Breast epithelium (tissue), 4 donors: ENCODE data around the gene OTOP1. TPM values are rescaled to one million over a fixed set of nuclear protein-coding genes. Genes with fewer than 3 reads are reported as not detected.
"Not testable (repeated sequence)": the region's sequence is repeated elsewhere in the genome, so short reads cannot be mapped to it uniquely, and the experiment has no call there.

Source experiments
- DNase-seq, 2 donors: peaks; one replicate each; pipeline ENCODE4 v3.0.0-alpha.2; 2019; ENCODE audit warnings: low spot score in 2 of 2
- H3K27ac ChIP-seq, 2 donors: fragments of 200-600 bp; sonication (generic) in 1 of 2; one replicate each; pipeline ENCODE4 v1.5.1; 2016 to 2019; ENCODE audit warnings: mild to moderate bottlenecking in 1 of 2
- H3K27me3 ChIP-seq, 2 donors: fragments of 200-600 bp; sonication (generic) in 1 of 2; one replicate each; pipeline versions ENCODE4 v1.5.1 to v1.6.0; 2017 to 2019; ENCODE audit warnings: control low read depth in 1 of 2, mild to moderate bottlenecking in 1 of 2
- H3K36me3 ChIP-seq: fragments of 200-600 bp; one replicate; pipeline ENCODE4 v1.5.1; 2019
- H3K4me1 ChIP-seq, 2 donors: fragments of 200-600 bp; sonication (generic); one replicate each; pipeline ENCODE4 v1.5.1; 2016 to 2019; ENCODE audit warnings: control low read depth in 1 of 2
- H3K4me3 ChIP-seq, 3 donors: fragments of 200-600 bp; sonication (generic); 1 replicate in 2 of 3; 2 replicates in 1 of 3; pipeline ENCODE4 v1.5.1; 2016 to 2019; ENCODE audit warnings: mild to moderate bottlenecking in 3 of 3, moderate library complexity in 2 of 3
- H3K9me3 ChIP-seq, 2 donors: fragments of 200-600 bp; sonication (generic) in 1 of 2; one replicate each; pipeline ENCODE4 v1.5.1; 2016 to 2019; ENCODE audit warnings: control low read depth in 1 of 2
- POLR2A ChIP-seq: fragments of 450-650 bp; IDR thresholded peaks from one replicate; pipeline ENCODE4 v1.6.1; 2016; ENCODE audit warnings: antibody characterized with exemption, mild to moderate bottlenecking, moderate library complexity
- POLR2AphosphoS5 ChIP-seq, 3 donors: sonication (generic); formaldehyde crosslinking; IDR thresholded peaks; one replicate each; pipeline ENCODE4 v1.6.1; 2017; ENCODE audit warnings: antibody characterized with exemption in 3 of 3
- intact Hi-C: fragments of 100-400 bp; cut with DNase I; formaldehyde crosslinking; loops from one replicate; pipeline ENCODE4 v1.15.1; 2023; ENCODE audit warnings: low total_unique reads
- total RNA-seq, 3 donors: library from RNA; depleted of rRNA; stranded (reverse); fragments of >200 nt; gene quantifications; one replicate each; pipeline ENCODE4 v1.1.0, GENCODE V29; 2016
- TF ChIP-seq, protein P1 (sequence below), 3 donors: fragments of 450-650 bp; IDR thresholded peaks; one replicate each; pipeline ENCODE4 v1.5.1; 2016 to 2017; ENCODE audit warnings: antibody characterized with exemption in 3 of 3, mild to moderate bottlenecking in 3 of 3, moderate library complexity in 3 of 3

Gene OTOP1
- total RNA-seq, 3 donors from 2014 or later: not detected

DNA sequence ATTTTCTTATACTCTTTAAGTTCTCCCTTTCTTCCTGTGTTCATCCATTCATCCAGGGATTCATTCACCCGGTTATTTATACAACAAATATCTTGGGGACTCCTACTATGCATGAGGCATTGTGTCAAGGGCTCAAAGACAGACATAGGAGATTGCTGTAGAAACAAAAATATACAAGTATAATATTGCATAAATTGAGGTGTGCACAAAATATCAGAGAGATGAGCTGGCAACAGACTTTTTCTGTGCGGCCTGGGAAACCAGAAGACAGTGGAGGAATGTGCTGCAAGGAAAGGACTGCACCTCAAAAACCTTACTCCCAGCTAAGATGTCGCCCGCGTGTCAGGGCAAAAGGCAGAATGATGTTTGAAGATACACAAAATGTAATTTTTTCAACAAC is 9.6 kb downstream of the OTOP1 start:
- Histone ChIP-seq H3K27ac (no peak overlapping the region), H3K36me3 (no peaks in the 10 kb centered on the region), H3K9me3 (no peaks in the 10 kb centered on the region), H3K4me3 (no peak overlapping the region), H3K4me1 (no peaks in the 10 kb centered on the region), H3K27me3 (no peaks in the 10 kb centered on the region)
- intact Hi-C loops: loop anchor here (5.0 kb wide), 1 partner anchor 1830 kb away; no protein-coding TSS in a partner anchor
- no peak for DNase-seq
- TF ChIP-seq POLR2A (no peak), POLR2AphosphoS5 (IDR thresholded peaks at IDR 0.05) (no peak)
- TF ChIP-seq, protein P1, sequence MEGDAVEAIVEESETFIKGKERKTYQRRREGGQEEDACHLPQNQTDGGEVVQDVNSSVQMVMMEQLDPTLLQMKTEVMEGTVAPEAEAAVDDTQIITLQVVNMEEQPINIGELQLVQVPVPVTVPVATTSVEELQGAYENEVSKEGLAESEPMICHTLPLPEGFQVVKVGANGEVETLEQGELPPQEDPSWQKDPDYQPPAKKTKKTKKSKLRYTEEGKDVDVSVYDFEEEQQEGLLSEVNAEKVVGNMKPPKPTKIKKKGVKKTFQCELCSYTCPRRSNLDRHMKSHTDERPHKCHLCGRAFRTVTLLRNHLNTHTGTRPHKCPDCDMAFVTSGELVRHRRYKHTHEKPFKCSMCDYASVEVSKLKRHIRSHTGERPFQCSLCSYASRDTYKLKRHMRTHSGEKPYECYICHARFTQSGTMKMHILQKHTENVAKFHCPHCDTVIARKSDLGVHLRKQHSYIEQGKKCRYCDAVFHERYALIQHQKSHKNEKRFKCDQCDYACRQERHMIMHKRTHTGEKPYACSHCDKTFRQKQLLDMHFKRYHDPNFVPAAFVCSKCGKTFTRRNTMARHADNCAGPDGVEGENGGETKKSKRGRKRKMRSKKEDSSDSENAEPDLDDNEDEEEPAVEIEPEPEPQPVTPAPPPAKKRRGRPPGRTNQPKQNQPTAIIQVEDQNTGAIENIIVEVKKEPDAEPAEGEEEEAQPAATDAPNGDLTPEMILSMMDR (IDR thresholded peaks at IDR 0.05): no peak

DNA sequence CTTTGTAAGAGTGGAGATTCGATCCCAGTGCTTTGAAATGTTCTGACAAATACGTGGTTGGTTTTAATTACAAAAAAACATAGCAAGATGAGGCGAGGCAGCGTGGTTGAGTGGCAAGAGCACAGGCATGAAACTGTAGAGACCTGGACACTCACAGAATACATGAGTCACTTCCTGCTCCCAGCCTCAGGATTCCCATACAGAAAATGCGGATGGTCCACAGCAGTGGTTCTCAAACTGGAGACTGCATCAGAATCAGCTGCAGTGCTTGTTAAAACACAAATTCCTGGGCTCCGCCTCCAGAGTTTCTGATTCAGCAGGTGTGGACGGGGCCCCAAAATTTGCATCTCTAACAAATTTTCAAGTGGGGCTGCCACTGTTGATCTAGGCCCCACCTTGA is 10.1 kb downstream of the OTOP1 start:
- Histone ChIP-seq H3K4me3 (no peak overlapping the region), H3K36me3 (no peaks in the 10 kb centered on the region), H3K27me3 (no peaks in the 10 kb centered on the region), H3K4me1 (no peaks in the 10 kb centered on the region), H3K27ac (no peak overlapping the region), H3K9me3 (no peaks in the 10 kb centered on the region)
- DNase-seq: no peak
- TF ChIP-seq, protein P1 (IDR thresholded peaks at IDR 0.05): no peak
- TF ChIP-seq POLR2AphosphoS5 (IDR thresholded peaks at IDR 0.05) (no peak), POLR2A (no peak)
- intact Hi-C loops: loop anchor here (5.0 kb wide), 1 partner anchor 1831 kb away; no protein-coding TSS in a partner anchor

DNA sequence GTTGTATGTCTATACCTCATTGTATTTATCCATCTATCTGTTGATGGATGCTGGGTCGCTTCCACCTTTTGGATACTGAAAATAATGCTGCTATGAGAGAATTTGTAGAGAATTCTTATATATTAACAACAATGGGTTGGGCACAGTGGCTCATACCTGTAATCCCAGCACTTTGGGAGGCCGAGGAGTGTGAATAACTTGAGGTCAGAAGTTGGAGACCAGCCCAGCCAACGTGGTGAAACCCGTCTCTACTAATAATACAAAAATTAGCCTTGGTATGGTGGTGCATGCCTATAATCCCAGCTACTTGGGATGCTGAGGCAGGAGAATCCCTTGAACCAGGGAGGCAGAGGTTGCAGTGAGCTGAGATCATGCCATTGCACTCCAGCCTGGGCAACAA is 13.1 kb downstream of the OTOP1 start:
- not testable (repeated sequence) for H3K27ac ChIP-seq, H3K4me3 ChIP-seq, H3K9me3 ChIP-seq, H3K27me3 ChIP-seq, DNase-seq, H3K4me1 ChIP-seq, H3K36me3 ChIP-seq
- intact Hi-C loops: loop anchor here (5.0 kb wide), 1 partner anchor 224 kb away; no protein-coding TSS in a partner anchor

DNA sequence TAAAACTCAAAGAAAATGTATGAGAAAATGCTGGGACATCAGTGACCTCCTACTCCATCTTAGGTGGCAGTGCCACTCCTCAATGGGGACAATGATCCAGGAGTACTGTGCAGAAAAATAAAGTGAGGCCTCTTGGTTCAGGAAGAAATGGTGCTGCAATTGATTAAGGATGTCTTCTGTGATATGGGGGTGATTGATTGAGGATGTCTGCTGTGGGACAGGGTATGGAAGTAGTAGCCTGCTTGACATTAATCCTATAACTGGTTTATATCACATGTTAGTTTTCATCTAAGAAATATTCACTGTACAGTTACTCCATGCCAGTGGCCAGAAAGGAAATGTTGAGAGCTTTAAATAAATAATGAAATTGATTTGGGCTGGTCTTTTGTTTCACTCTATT is 20.5 kb downstream of the OTOP1 start:
- TF ChIP-seq, protein P1 (IDR thresholded peaks at IDR 0.05): no peak
- TF ChIP-seq POLR2A: no peak
- no peak for TF ChIP-seq POLR2AphosphoS5 (IDR thresholded peaks at IDR 0.05)
- Histone ChIP-seq H3K36me3 (no peaks in the 10 kb centered on the region), H3K27ac (no peak overlapping the region), H3K4me1 (no peaks in the 10 kb centered on the region), H3K9me3 (no peaks in the 10 kb centered on the region), H3K4me3 (no peak overlapping the region), H3K27me3 (peaks cover 0 to 4% of the 10 kb centered on the region in 2 donors)
- no peak for DNase-seq
- intact Hi-C loops: no loop called here

DNA sequence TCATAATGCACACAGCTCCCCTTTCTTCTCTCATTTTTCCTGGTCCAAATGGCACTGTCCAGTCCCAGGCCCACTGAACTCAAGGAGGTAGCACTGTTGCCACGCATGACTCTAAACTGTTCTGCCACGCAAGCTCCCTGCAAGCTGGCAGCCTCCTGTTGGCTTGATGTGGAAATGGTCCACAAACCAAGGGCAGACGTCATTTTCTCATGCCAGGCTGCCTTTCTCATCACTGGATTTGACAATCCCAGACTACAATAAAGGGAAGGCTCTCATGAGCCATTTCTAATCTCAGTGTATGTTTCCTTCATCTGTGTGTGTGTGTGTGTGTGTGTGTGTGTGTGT is 22.4 kb downstream of the OTOP1 start:
- H3K27me3 ChIP-seq: peaks cover 0 to under 1% of the 10 kb centered on the region in 2 donors
- DNase-seq: no peak
- intact Hi-C loops: no loop called here
- H3K36me3 ChIP-seq: no peaks in the 10 kb centered on the region
- no peak overlapping the region for H3K27ac ChIP-seq
- H3K4me1 ChIP-seq: no peaks in the 10 kb centered on the region
- TF ChIP-seq, protein P1 (IDR thresholded peaks at IDR 0.05): no peak
- no peaks in the 10 kb centered on the region for H3K9me3 ChIP-seq
- H3K4me3 ChIP-seq: no peak overlapping the region

- Histone ChIP-seq H3K9me3 (no peaks in the 10 kb centered on the region), H3K27me3 (no peaks in the 10 kb centered on the region), H3K4me1 (no peaks in the 10 kb centered on the region), H3K27ac (no peak overlapping the region), H3K4me3 (no peak overlapping the region), H3K36me3 (no peaks in the 10 kb centered on the region)
- DNase-seq: no peak
- intact Hi-C loops: no loop called here
- TF ChIP-seq POLR2A (no peak), POLR2AphosphoS5 (IDR thresholded peaks at IDR 0.05) (no peak)
- TF ChIP-seq, protein P1 (IDR thresholded peaks at IDR 0.05): no peak
These were observed 22.9 kb downstream of the OTOP1 start for GRCh38 chr4:4203688-4204400.
